ENCODE measurements around the gene HAAO.

DNA sequence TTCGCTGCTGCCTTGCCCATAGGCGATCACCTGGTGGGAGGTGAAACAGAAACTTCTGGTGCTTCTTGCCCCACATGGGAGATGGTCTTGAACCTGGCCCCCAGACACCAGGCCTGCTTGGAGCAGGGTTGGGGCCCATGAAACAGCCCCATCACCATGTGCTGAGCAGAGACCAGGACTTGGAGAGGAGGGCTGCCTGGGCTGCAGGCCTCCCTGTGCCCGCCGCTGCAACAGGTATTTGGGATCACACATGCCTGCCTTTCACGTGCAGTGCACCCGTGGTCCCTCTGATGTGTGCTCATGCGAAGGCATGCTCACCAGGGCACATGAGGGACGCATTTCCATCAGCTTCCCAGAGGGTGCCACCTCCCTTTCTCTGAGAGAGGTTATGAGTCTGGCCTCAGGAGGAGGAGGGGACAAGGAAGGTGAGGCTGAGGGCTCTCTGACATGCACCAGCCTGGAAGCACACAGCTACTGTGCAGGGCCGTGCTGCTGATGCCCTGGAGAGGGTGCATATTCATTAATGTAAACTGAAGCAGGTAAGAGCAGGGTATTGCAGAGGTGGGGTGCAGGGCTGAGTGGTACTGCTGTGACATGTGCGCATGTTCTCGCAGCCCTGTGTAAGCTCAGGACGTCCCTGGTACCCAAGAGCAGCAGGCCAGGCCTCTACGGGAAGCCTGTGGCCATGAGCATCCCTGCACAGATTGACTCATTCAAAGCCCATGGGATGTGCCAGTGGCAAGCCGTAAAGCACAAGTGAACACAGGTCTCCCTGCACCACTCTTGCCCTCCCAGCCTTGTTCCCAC, 24.3 kb downstream of the HAAO start:
- TF ChIP-seq, protein P1, sequence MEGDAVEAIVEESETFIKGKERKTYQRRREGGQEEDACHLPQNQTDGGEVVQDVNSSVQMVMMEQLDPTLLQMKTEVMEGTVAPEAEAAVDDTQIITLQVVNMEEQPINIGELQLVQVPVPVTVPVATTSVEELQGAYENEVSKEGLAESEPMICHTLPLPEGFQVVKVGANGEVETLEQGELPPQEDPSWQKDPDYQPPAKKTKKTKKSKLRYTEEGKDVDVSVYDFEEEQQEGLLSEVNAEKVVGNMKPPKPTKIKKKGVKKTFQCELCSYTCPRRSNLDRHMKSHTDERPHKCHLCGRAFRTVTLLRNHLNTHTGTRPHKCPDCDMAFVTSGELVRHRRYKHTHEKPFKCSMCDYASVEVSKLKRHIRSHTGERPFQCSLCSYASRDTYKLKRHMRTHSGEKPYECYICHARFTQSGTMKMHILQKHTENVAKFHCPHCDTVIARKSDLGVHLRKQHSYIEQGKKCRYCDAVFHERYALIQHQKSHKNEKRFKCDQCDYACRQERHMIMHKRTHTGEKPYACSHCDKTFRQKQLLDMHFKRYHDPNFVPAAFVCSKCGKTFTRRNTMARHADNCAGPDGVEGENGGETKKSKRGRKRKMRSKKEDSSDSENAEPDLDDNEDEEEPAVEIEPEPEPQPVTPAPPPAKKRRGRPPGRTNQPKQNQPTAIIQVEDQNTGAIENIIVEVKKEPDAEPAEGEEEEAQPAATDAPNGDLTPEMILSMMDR (IDR thresholded peaks at IDR 0.05), result no peak
- TF ChIP-seq TCF7L2 (IDR thresholded peaks at IDR 0.05; ENCODE audit: low read depth, low read length), result no peak
- TF ChIP-seq, protein P2, sequence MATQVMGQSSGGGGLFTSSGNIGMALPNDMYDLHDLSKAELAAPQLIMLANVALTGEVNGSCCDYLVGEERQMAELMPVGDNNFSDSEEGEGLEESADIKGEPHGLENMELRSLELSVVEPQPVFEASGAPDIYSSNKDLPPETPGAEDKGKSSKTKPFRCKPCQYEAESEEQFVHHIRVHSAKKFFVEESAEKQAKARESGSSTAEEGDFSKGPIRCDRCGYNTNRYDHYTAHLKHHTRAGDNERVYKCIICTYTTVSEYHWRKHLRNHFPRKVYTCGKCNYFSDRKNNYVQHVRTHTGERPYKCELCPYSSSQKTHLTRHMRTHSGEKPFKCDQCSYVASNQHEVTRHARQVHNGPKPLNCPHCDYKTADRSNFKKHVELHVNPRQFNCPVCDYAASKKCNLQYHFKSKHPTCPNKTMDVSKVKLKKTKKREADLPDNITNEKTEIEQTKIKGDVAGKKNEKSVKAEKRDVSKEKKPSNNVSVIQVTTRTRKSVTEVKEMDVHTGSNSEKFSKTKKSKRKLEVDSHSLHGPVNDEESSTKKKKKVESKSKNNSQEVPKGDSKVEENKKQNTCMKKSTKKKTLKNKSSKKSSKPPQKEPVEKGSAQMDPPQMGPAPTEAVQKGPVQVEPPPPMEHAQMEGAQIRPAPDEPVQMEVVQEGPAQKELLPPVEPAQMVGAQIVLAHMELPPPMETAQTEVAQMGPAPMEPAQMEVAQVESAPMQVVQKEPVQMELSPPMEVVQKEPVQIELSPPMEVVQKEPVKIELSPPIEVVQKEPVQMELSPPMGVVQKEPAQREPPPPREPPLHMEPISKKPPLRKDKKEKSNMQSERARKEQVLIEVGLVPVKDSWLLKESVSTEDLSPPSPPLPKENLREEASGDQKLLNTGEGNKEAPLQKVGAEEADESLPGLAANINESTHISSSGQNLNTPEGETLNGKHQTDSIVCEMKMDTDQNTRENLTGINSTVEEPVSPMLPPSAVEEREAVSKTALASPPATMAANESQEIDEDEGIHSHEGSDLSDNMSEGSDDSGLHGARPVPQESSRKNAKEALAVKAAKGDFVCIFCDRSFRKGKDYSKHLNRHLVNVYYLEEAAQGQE (IDR thresholded peaks at IDR 0.05; ENCODE audit: insufficient read depth in 1 of 2, low read depth in 2 of 2, low read length in 1 of 2), result no peak
